WI38 (cell line): ENCODE measurements around the gene CEL.
"Not testable (repeated sequence)": the region's sequence is repeated elsewhere in the genome, so short reads cannot be mapped to it uniquely, and the experiment has no call there.

Source experiments
- H3K4me3 ChIP-seq: 2 replicates; pipeline ENCODE4 v1.5.1; 2011; ENCODE audit warnings: low read depth, mild to moderate bottlenecking, control low read depth, low read length
- CTCF ChIP-seq: IDR thresholded peaks from 2 replicates; pipeline ENCODE4 v1.5.1; 2012; ENCODE audit warnings: low read depth, mild to moderate bottlenecking, control low read depth, low read length

The CEL gene

GRCh38 chr9:133073086-133074014 is 11.6 kb downstream of the CEL start:
- no peak for TF ChIP-seq CTCF
- H3K4me3 ChIP-seq: no peak overlapping the region

- TF ChIP-seq CTCF: no peak
- H3K4me3 ChIP-seq: no peak overlapping the region
These were observed 12.4 kb downstream of the CEL start for GRCh38 chr9:133074111-133074651.

GRCh38 chr9:133075925-133076630 is 14.3 kb downstream of the CEL start:
- H3K4me3 ChIP-seq: no peak overlapping the region
- no peak for TF ChIP-seq CTCF

GRCh38 chr9:133076691-133077090 is 14.9 kb downstream of the CEL start:
- TF ChIP-seq CTCF: no peak
- H3K4me3 ChIP-seq: no peak overlapping the region

GRCh38 chr9:133078486-133078885 is 16.7 kb downstream of the CEL start:
- no peak for TF ChIP-seq CTCF
- no peak overlapping the region for H3K4me3 ChIP-seq

- no peak for TF ChIP-seq CTCF
- no peak overlapping the region for H3K4me3 ChIP-seq
These were observed 18.4 kb downstream of the CEL start for GRCh38 chr9:133080161-133080560.

GRCh38 chr9:133080786-133081779 is 19.3 kb downstream of the CEL start:
- H3K4me3 ChIP-seq: not testable (repeated sequence)

GRCh38 chr9:133081957-133082644 is 20.3 kb downstream of the CEL start:
- not testable (repeated sequence) for H3K4me3 ChIP-seq

- H3K4me3 ChIP-seq: not testable (repeated sequence)
These were observed 21.9 kb downstream of the CEL start for GRCh38 chr9:133083688-133084087.

- H3K4me3 ChIP-seq: not testable (repeated sequence)
These were observed 24.6 kb downstream of the CEL start for GRCh38 chr9:133086212-133086860.
